Natural killer cell (primary cell): ENCODE results near the gene GDPD1. TPM values are rescaled to one million over a fixed set of nuclear protein-coding genes. Genes with fewer than 3 reads are reported as not detected.

ENCODE experiments used
- ATAC-seq, 3 donors: fragments of 150-1000 bp in 2 of 3; fragments of 200-7000 bp in 1 of 3; cut with Tn5 transposase; 1 replicate in 1 of 3; 2 replicates in 2 of 3; pipeline ENCODE4 v1.10.0; 2021; ENCODE audit warnings: mild to moderate bottlenecking in 2 of 3, moderate library complexity in 2 of 3
- DNase-seq, 2 donors: peaks; one replicate each; pipeline versions ENCODE4 v3.0.0 to v3.0.0-alpha.2; 2013 to 2021; ENCODE audit warnings: mixed read lengths in 1 of 2
- H3K27ac ChIP-seq: one replicate; pipeline ENCODE4 v1.5.1; 2013; ENCODE audit warnings: mild to moderate bottlenecking, low read length
- H3K27me3 ChIP-seq: one replicate; pipeline ENCODE4 v1.6.1; 2013; ENCODE audit warnings: low read length; ENCODE audit not compliant: control insufficient read depth, insufficient read depth
- H3K36me3 ChIP-seq: one replicate; pipeline ENCODE4 v1.6.1; 2013; ENCODE audit warnings: low read length; ENCODE audit not compliant: control insufficient read depth, insufficient read depth
- H3K4me1 ChIP-seq: one replicate; pipeline ENCODE4 v1.6.1; 2013; ENCODE audit warnings: low read length; ENCODE audit not compliant: control insufficient read depth, insufficient read depth
- H3K4me3 ChIP-seq: one replicate; pipeline ENCODE4 v1.5.1; 2013; ENCODE audit warnings: low read length
- H3K9me3 ChIP-seq: one replicate; pipeline ENCODE4 v1.6.1; 2013; ENCODE audit warnings: low read length; ENCODE audit not compliant: control insufficient read depth, insufficient read depth
- H3K27ac Mint-ChIP-seq, 2 donors: one replicate each; pipeline ENCODE4 v1.8.0; 2022; ENCODE audit warnings: mild to moderate bottlenecking in 2 of 2, mixed read lengths in 2 of 2, moderate library complexity in 1 of 2
- H3K27me3 Mint-ChIP-seq, 2 donors: one replicate each; pipeline ENCODE4 v1.8.0; 2022; ENCODE audit warnings: low read depth in 2 of 2, mixed read lengths in 2 of 2
- H3K36me3 Mint-ChIP-seq: one replicate; pipeline ENCODE4 v1.8.0; 2022; ENCODE audit warnings: mixed read lengths
- H3K4me1 Mint-ChIP-seq, 2 donors: one replicate each; pipeline ENCODE4 v1.8.0; 2022; ENCODE audit warnings: mixed read lengths in 2 of 2
- H3K4me3 Mint-ChIP-seq: one replicate; pipeline ENCODE4 v1.8.0; 2022; ENCODE audit warnings: mild to moderate bottlenecking, moderate library complexity, mixed read lengths
- H3K9me3 Mint-ChIP-seq, 2 donors: one replicate each; pipeline ENCODE4 v1.8.0; 2022; ENCODE audit warnings: mixed read lengths in 2 of 2
- WGBS: methylation state at CpG from one replicate; pipeline ENCODE4 v1.1.7; 2013; ENCODE audit warnings: missing lambda C conversion rate; ENCODE audit not compliant: insufficient coverage; 5-methylcytosine and 5-hydroxymethylcytosine counted together
- intact Hi-C: fragments of 100-400 bp; cut with micrococcal nuclease; formaldehyde crosslinking; loops from one replicate; pipeline ENCODE4 v1.14.2; 2022
- total RNA-seq, 4 donors: library from RNA; stranded (reverse); fragments of 120-200 nt in 1 of 4; gene quantifications; one replicate each; pipeline versions ENCODE4 v1.2.3 to v1.2.4, GENCODE V29; 2013 to 2022
- TF ChIP-seq, protein P1 (sequence below): fragments of 200-600 bp; IDR thresholded peaks from one replicate; pipeline ENCODE4 v1.8.0; 2022; ENCODE audit warnings: antibody characterized with exemption

GDPD1 gene
- total RNA-seq, 3 donors from 2014 or later (not counting 1 experiment from before 2014, with no cell fraction given), result 4.0 to 5.3 (median 5.1) TPM

DNA sequence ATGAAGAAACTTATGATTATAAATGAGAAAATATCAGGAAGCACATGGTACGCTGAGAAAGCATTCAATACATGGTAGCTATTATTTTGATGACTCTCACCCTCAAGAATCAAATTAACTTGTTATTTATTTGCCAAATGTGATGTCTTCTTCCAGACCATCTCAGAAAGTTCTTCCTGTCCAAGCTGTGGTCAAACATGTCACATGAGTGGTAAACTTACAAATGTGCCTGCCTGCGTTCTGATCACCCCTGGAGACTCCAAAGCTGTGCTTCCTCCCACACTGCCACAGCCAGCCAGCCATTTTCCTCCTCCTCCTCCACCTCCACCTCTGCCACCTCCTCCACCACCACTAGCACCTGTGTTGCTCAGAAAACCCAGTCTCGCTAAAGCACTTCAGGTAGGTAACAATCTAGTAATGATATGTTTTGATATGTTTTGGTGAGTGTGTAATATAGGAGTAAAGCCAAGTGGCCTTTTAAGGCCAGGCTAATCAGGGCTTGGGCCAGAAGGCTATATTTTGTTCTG, 26.9 kb upstream of the GDPD1 start:
- H3K4me1 ChIP-seq, result no peaks in the 10 kb centered on the region
- TF ChIP-seq, protein P1, sequence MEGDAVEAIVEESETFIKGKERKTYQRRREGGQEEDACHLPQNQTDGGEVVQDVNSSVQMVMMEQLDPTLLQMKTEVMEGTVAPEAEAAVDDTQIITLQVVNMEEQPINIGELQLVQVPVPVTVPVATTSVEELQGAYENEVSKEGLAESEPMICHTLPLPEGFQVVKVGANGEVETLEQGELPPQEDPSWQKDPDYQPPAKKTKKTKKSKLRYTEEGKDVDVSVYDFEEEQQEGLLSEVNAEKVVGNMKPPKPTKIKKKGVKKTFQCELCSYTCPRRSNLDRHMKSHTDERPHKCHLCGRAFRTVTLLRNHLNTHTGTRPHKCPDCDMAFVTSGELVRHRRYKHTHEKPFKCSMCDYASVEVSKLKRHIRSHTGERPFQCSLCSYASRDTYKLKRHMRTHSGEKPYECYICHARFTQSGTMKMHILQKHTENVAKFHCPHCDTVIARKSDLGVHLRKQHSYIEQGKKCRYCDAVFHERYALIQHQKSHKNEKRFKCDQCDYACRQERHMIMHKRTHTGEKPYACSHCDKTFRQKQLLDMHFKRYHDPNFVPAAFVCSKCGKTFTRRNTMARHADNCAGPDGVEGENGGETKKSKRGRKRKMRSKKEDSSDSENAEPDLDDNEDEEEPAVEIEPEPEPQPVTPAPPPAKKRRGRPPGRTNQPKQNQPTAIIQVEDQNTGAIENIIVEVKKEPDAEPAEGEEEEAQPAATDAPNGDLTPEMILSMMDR, result no peak
- Mint-ChIP-seq H3K27me3 (no peaks in the 10 kb centered on the region), H3K9me3 (no peaks in the 10 kb centered on the region), H3K27ac (no peak overlapping the region), H3K4me3 (no peak overlapping the region), H3K4me1 (no peaks in the 10 kb centered on the region), H3K36me3 (no peaks in the 10 kb centered on the region)
- intact Hi-C loops, result no loop called here
- H3K4me3 ChIP-seq, result no peak overlapping the region
- WGBS, result 95% methylated on average over 3 of the region's 3 CpGs
- H3K9me3 ChIP-seq, result no peaks in the 10 kb centered on the region
- H3K27ac ChIP-seq, result no peak overlapping the region
- ATAC-seq (no peak), DNase-seq (no peak)
- no peaks in the 10 kb centered on the region for H3K27me3 ChIP-seq
- H3K36me3 ChIP-seq, result no peaks in the 10 kb centered on the region

DNA sequence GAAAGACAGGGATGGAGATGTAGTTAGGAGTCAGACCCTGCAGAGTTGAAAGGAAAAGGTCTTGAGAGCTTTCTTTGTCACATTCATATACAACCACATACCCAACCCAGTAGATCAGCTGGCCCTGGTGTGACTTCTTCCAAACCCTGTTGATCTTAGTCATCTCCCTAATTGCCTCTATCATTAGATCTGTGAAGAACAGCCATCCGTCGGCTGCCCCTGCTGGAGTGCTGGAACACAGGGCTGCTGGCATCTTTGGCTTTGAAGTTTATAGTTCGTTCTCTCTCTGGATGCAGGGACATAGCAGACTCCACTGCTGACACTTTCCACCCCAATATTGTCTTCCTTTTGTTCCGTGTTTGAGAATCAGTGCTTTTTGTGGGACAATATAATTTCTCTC, 20.9 kb upstream of the GDPD1 start:
- H3K27me3 Mint-ChIP-seq, result no peaks in the 10 kb centered on the region
- no peaks in the 10 kb centered on the region for H3K36me3 ChIP-seq
- DNase-seq, result no peak
- H3K27ac ChIP-seq, result no peak overlapping the region
- no peaks in the 10 kb centered on the region for H3K9me3 Mint-ChIP-seq
- no peak overlapping the region for H3K4me3 ChIP-seq
- no peak overlapping the region for H3K4me3 Mint-ChIP-seq
- H3K4me1 Mint-ChIP-seq, result no peaks in the 10 kb centered on the region
- no peaks in the 10 kb centered on the region for H3K27me3 ChIP-seq
- intact Hi-C loops, result no loop called here
- no peaks in the 10 kb centered on the region for H3K9me3 ChIP-seq
- H3K27ac Mint-ChIP-seq, result no peak overlapping the region
- H3K4me1 ChIP-seq, result no peaks in the 10 kb centered on the region
- H3K36me3 Mint-ChIP-seq, result no peaks in the 10 kb centered on the region
- no peak for ATAC-seq
- TF ChIP-seq, protein P1, result no peak
- 97% methylated on average over 4 of the region's 4 CpGs for WGBS

DNA sequence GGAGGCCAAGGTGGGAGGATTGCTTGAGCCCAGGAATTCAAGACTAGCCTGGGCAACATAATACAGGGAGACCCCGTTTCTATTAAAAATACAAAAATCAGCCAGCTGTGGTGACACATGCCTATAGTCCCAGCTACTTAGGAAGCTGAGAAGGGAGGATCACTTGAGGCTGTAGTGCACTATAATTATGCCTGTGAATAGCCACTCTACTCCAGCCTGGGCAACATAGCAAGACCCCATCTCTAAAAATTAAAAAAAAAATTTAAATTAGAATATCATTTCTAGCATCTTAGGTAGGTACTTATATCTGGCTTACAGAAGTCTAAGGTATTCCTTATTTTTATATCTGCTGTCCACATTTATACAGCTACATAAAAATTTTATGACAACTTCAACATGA, 18.0 kb upstream of the GDPD1 start:
- intact Hi-C loops, result no loop called here
- Histone ChIP-seq H3K4me3 (no peak overlapping the region), H3K36me3 (no peaks in the 10 kb centered on the region), H3K4me1 (no peaks in the 10 kb centered on the region), H3K27ac (no peak overlapping the region), H3K27me3 (no peaks in the 10 kb centered on the region), H3K9me3 (no peaks in the 10 kb centered on the region)
- Mint-ChIP-seq H3K27ac (no peak overlapping the region), H3K4me1 (no peaks in the 10 kb centered on the region), H3K9me3 (no peaks in the 10 kb centered on the region), H3K27me3 (no peaks in the 10 kb centered on the region), H3K4me3 (no peak overlapping the region), H3K36me3 (no peaks in the 10 kb centered on the region)
- DNase-seq (no peak), ATAC-seq (no peak)
- TF ChIP-seq, protein P1, result no peak
- WGBS, result 86% methylated on average over 1 of the region's 1 CpG

DNA sequence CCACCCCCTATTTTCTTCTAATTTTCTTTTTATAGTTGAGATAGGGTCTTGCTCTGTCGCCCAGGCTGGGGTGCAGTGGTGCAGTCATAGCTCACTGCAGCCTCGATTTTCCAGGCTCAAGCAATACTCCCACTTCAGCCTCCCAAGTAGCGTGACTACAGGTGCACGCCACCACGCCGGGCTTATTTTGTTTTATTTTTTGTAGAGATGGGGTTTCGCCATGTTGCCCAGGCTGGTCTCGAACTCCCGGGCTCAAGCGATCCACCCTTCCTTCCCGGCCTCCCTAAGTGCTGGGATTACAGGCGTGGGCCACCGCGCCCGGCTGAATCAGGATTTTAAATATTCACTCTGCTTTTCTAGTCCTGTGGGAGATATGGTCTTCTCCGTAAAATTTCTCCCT, 941 bp upstream of the GDPD1 start:
- TF ChIP-seq, protein P1, result no peak
- Mint-ChIP-seq H3K4me3 (peak overlapping the region; percentile 99), H3K27me3 (no peaks in the 10 kb centered on the region), H3K9me3 (no peaks in the 10 kb centered on the region), H3K4me1 (peaks cover 12 to 14% of the 10 kb centered on the region in 2 donors), H3K27ac (no peak overlapping the region), H3K36me3 (no peaks in the 10 kb centered on the region)
- Histone ChIP-seq H3K27me3 (no peaks in the 10 kb centered on the region), H3K27ac (no peak overlapping the region), H3K36me3 (peaks cover 3% of the 10 kb centered on the region), H3K4me3 (no peak overlapping the region), H3K9me3 (no peaks in the 10 kb centered on the region), H3K4me1 (peaks cover 11% of the 10 kb centered on the region)
- DNase-seq, result no peak
- ATAC-seq, result no peak
- 97% methylated on average over 16 of the region's 16 CpGs for WGBS
- intact Hi-C loops, result no loop called here
